ENCODE measurements around the gene ATP6AP1.

Gene ATP6AP1

DNA sequence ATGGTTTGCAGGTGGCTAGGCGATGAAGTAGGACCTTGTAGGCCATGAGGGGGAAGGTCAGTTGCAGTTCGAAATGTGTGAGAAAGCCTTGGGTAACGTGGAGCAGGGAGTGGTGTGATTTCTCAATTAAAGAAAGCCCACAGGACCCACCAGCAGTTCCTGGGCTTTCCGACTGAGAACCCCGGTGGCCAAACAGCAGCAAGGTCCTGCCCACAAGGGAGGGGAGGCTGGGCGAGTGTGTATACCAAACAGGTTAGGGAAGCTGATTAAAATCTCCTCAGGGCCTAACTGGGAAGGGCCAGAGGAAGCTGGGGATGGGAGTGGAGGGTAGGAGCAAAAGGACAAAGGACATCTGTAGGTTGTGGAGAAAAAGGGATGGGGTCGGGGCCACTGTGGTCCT is 2.4 kb downstream of the ATP6AP1 start:
- DNase-seq (ENCODE audit: low spot score), result no peak

DNA sequence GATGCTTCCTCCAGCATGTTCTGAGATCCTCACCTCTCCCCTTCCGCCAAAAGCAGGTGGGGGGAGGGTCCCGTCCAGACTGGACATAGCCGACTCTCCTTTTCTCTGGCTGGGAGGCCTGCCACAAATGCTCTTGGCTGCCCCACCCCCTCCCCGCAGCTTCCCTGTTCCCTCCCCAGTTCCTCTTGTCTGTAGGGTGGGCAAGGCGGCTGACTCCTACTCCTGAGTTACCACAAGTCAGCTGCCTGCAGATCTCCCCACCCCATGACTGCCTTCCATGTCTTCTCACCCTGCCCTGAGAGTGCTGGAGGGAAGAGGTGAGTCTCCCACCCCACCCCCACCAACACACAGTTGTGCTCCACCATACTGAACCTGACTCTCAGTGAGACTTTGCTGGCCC is 2.9 kb downstream of the ATP6AP1 start:
- no peak for DNase-seq (ENCODE audit: low spot score)

DNA sequence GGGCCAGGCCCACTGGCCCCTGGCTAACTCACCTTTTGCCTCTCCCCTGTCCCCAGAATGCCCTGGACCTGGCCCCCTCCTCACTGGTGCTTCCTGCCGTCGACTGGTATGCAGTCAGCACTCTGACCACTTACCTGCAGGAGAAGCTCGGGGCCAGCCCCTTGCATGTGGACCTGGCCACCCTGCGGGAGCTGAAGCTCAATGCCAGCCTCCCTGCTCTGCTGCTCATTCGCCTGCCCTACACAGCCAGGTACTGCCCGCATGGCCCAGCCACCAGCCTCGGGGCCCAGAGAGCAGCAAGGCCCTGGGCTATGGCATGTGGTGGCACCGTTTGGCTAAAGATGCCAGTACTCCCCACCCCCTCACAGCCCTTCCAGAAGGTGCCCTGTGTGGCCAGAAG is 3.7 kb downstream of the ATP6AP1 start:
- no peak for DNase-seq (ENCODE audit: low spot score)

DNA sequence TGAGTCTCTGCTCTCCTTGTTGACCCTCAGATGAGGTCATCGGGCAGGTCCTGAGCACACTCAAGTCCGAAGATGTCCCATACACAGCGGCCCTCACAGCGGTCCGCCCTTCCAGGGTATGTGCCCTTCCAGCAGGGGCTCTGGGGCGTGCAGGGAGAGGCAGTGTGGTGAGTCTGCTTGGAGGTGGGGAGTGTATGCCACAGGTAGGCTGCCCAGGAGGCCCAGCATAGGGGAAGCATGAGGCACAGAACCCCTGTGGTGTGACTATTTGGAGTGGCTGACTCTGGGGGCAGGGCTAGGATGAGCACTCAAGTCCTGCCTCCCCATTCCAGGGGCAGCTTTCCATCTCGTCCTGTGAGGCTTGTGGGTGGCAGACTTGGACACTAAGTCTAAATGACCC is 5.1 kb downstream of the ATP6AP1 start:
- no peak for DNase-seq (ENCODE audit: low spot score)

DNA sequence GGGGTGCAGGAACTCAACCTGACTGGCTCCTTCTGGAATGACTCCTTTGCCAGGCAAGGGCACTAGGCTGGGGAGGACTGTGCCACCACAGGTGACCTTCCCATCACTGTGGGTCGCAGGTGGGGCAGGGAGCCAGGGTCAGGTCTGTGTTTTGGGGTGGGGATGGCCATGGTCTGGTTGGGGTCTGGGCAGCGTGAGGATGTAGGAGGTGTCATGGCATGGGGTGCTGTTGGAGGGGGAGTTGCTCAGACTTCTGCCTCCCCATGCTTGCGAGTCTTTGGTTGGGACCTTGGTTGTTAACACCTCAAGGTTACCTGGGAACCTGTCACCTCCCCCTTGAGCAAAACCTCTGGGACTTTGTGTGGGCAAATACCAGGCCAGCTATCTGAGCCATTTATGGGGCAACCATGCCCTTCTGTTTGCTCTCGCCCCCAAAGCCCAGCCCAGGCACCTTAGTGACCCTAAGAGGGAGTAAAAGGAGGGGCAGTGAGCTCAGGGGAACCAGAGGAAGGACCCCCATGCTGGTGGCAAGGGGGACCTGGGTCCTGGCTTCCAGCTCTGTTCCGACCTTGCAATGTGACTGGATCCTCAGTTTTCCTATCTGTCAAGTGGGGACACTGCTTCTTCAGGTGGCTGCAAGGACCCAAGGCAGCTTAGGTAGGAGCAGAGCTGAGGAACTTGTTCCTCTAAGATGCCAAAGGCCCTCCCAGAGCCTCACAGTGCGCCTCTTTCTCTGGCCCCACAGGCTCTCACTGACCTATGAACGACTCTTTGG is 6.1 kb downstream of the ATP6AP1 start:
- DNase-seq (ENCODE audit: low spot score), result no peak

DNA sequence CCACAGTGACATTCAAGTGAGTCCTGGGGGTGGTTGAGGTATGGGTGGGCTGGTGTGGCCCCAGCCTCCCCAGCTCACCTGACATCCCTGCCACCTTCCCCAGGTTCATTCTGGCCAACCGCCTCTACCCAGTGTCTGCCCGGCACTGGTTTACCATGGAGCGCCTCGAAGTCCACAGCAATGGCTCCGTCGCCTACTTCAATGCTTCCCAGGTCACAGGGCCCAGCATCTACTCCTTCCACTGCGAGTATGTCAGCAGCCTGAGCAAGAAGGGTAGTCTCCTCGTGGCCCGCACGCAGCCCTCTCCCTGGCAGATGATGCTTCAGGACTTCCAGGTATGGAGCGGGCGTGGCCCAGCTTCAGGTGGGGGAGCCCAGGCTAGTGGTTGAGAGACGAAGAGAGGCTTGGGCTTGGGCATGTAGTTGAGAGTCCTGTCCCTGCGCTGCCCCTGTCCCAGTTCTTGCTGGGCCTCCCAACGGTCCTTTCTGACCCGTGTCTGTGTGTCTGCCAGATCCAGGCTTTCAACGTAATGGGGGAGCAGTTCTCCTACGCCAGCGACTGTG is 6.8 kb downstream of the ATP6AP1 start:
- no peak for DNase-seq (ENCODE audit: low spot score)

DNA sequence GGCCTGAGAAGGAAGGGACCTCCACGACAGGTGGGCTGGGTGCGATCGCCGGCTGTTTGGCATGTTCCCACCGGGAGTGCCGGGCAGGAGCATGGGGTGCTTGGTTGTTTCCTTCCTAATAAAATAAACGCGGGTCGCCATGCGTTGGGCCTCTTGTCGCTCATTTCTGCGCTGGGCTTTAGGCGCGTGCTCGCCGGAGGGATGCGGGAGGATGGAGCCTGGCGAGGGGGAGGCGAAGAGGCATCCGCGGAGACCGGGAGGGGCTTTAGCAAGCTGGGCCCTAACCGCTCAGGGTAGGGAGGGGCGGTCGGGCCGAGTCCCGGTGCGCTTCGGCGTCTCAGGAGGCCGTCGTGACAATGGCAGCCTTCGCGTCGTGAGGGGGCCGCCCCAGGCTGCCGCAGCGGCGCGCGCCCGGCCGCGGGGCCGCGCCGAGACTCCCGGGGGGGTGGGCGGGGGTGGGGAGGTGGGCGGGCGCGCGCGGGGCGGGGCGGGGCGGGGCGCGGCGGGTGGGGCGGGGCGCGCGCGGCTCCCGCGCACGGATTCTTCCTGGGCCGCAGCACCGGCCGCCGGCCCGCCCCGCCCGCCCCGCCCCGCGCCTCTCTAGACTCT is 8.0 kb downstream of the ATP6AP1 start:
- peak; percentile 83 for DNase-seq (ENCODE audit: low spot score)

DNA sequence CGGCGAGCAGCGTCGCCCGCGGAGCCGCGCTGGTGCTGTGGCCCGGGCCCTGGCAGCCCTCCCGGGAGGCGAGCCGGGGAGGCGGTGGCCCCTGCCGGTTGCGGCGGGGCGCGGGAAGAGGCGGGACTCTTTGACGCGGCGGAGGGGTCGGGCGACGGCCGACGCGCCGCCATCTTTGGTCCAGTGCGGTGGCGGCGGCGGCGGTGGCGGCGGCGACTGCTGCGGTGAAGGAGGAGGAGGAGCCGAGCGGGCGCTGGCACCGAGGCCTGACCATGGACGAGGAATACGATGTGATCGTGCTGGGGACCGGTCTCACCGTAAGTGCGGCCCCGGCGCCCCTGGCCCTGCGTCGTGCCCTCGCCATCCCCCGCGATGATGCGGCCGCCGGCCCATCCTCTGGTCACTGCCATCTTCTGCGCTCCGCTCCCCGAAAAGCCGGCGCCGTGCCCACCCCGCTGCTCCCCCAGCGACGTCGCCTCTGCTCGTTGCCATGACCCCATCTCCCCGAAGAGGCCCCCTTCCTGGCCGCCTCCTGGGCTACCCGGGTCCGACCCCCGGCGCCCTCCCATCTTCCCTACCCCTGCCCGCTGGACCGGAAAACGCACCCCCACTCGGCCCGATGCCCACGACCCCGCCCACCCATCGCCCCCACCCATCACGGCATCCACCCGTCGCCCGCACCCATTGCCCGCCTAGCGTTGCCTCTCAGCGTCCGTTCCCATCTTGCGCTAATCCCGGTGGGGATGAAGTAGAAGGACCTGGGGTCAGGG is 8.7 kb downstream of the ATP6AP1 start, which contains the start of gene GDI1:
TSS of gene GDI1 (plus strand) at position 172 of the 770 bp plus-strand sequence. CDS start at position 273, 101 bp downstream.
- peak; percentile 80 for DNase-seq (ENCODE audit: low spot score)

DNA sequence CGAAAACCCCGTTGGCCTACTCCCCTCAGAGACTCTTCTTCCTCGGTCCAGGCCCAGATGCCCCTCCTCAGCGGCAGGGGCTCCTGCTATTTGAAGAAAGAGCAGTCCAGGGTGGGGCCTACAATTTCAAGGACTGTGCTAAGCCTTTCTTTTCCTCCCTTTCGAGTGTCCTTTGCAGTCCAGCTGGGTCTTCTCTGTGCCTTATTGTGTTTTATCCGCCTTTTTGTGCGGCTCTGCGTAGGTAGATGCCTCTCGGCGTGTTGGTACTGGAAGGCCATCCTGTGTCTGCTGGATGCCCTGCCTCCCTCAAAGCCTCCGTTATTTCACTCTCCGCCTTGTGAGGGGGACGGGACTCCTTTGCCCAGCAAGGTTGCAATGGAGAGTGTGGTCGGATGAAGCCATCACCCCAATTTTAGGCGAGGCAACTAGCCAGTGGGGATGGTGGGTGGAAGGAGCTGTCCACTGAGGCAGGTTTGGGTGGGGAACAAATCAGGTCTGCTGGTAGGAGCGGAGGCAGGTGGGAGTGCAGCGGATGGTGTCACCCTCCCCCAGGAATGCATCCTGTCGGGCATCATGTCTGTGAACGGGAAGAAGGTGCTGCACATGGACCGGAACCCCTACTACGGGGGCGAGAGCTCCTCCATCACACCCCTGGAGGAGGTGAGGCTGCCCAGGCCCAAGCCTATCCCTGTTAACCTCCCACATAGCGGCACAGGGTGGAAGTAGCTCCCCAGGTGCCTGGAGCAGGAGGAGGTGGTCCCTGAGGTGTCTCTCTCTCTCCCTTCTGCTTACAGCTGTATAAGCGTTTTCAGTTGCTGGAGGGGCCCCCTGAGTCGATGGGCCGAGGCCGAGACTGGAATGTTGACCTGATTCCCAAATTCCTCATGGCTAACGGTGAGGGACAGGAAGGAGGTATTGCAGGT is 9.8 kb downstream of the ATP6AP1 start:
- DNase-seq (ENCODE audit: low spot score), result no peak

DNA sequence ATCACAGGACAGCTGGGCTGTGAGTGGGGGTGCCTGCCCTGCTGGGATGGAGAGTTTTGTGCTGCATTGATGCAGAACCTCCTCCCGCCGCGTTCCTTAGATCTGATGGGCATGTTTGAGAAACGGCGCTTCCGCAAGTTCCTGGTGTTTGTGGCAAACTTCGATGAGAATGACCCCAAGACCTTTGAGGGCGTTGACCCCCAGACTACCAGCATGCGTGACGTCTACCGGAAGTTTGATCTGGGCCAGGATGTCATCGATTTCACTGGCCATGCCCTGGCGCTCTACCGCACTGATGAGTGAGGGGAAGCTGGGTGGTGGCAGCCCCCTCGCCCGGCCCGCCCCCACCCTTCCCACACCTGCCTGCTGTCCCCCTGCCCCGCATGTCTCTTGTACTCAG is 11.4 kb downstream of the ATP6AP1 start:
- no peak for DNase-seq (ENCODE audit: low spot score)

DNA sequence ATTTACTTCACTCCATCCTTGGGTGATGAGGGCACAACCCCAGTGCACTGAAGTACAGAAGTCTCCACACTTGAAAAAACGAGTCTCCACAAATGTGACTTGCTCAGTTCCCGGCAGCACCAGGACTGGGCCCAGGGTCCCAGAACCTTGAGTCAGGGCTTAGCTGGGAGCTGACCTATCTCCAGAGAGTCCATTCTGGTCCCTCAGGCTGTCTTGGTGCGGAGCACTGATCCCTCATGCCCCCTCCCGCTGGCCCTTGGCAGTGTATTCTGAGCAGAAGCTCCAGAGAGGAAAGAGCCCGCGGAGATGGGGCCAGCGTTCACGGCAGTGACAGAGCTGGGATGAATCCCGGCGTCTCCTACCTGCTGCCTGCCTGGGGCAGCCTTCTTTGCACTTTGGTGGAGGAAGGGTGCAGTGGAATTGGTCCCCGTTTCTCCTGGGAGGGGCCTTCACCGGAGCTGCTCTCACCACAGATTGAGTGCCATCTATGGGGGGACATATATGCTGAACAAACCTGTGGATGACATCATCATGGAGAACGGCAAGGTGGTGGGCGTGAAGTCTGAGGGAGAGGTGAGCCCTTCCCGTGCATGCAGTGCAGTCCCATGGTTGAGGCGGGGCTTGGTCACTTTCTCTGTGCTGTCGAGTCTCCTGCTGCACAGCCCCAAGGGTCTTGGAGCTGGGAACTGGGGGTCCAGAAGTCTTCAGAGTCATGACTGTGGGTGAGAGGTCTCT is 12.3 kb downstream of the ATP6AP1 start:
- no peak for DNase-seq (ENCODE audit: low spot score)

DNA sequence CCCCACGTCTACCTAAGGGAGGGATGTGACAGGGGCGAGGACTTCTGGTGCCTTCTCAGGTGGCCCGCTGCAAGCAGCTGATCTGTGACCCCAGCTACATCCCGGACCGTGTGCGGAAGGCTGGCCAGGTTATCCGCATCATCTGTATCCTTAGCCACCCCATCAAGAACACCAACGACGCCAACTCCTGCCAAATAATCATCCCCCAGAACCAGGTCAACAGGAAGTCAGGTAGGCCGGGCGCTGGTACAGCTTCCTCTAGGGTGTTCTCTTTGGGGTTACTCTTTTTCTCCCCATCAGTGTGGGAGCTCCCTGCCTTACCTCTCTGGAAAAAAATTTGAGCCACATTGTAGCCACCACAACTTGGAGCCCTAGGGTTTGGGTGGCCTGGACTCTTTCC is 13.1 kb downstream of the ATP6AP1 start:
- DNase-seq (ENCODE audit: low spot score), result no peak

DNA sequence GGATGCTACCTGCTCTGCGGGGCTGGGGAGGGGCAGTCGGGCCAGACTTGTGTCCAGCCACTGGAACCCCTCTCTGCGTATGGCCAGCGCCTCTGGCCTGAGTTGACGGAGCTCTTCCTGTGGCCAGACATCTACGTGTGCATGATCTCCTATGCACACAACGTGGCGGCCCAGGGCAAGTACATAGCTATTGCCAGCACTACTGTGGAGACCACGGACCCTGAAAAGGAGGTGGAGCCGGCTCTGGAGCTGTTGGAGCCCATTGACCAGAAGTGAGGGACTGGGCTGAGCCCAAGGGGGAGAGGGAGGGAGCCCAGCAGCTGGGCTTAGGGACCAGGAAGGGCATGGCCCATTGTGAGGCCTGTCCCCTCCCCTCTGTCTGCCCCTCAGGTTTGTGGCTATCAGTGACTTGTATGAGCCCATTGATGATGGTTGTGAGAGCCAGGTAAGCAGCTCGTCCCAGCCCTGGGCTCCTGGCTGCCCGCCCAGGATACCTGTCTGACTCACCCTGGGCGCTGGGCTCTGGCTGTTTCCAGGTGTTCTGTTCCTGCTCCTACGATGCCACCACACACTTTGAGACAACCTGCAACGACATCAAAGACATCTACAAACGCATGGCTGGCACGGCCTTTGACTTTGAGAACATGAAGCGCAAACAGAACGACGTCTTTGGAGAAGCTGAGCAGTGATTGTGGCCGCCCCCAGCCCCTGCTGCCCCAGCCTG is 13.7 kb downstream of the ATP6AP1 start:
- no peak for DNase-seq (ENCODE audit: low spot score)

DNA sequence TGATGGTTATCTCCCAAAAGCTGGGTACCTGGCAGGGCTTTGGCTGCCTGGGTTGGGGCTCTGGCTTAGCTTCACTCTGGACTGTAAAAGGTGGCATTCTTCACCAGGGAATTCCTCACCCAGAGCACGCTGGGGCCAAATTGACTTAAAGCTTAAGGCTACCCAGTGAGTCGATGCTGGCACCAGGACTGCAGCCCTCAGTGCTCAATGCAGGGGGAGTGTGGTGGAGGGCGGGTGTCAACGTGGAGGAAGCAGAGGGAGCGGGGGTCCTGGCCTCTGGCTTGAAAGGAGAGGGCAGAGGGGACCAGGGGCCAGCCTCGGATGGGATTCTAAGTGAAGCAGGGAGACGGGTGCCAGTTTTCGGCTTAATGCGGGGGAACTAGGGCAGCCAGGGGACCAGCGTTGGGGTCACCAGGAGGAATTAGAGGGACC is 15.0 kb downstream of the ATP6AP1 start:
- no peak for DNase-seq (ENCODE audit: low spot score)

DNA sequence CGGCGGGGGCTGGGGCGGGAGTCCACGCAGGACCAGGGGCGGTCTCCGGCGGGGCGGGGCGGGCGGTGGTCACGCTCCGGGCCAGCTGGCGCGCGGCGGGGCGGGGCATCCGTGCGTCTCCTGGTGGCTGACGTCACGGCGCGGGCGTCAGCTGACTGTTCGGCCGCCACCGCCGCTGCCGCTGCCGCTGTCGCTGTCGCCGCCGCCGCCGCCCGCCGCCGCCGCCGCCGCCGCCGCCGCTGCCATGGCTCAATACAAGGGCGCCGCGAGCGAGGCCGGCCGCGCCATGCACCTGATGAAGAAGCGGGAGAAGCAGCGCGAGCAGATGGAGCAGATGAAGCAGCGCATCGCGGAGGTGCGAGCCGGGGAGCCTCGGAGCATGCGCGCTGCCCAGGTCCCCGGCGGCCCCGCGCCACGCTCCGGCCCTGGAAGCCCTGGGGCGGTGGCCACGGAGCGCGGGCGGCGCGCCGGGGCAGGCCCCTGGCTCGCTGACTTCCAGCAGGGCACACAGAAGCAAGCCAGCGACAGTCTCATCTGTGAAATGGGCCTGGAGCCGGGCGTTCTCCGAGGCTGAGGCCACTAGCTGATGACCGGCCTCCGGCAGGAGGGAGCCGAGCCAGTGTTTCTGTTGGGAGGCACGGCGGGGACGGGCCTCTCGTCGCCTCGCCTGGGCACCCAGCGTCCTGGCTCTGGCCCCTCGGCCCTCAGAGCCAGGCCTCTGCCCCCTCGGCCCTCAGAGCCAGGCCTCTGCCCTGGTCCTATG is 15.7 kb downstream of the ATP6AP1 start, which contains the start of gene FAM50A:
TSS of gene FAM50A (plus strand) at position 150 of the 763 bp plus-strand sequence. CDS start at position 245, 95 bp downstream.
- DNase-seq (ENCODE audit: low spot score), result peak; percentile 86

DNA sequence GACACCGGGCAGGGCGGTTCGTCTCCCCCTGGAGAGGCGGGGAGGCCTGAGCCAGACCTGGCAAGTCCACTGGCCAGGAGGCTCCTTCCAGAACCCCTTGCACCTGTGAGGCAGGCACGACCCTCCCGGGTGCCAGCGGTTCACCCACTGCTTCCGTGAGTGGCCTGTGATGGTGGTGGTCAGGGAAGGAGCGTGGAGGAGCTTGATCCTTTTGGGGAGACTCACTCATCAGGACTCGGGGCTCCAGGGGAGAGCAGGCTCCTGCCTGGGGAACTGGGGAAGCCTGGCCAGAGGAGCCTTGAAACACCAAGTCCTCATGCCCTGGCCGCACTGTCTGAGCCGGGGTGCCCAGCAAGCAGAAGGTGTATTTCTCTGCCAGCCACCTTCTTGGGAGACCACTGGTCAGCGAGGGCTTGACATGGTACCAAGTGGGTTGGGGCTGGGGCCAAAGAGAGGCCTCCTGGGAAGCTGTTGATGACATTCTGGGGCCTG is 16.3 kb downstream of the ATP6AP1 start:
- DNase-seq (ENCODE audit: low spot score), result no peak

DNA sequence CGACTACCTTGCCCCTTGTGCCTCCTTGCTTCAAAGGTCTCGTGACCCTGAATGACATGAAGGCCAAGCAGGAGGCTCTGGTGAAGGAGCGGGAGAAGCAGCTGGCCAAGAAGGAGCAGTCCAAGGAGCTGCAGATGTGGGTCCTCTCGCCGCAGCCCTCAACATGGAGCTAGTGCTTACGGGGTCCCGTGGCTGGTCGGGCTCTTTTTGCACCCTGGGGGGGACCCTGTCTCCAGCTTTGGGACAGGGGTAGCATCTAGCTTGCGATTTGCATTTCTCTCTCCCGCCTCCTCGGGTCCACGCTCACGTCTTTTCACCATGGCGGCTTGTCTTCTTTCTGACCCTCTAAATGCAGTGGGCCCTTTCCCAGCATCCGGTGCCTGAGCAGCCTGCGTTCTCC is 17.3 kb downstream of the ATP6AP1 start:
- DNase-seq (ENCODE audit: low spot score), result no peak

DNA sequence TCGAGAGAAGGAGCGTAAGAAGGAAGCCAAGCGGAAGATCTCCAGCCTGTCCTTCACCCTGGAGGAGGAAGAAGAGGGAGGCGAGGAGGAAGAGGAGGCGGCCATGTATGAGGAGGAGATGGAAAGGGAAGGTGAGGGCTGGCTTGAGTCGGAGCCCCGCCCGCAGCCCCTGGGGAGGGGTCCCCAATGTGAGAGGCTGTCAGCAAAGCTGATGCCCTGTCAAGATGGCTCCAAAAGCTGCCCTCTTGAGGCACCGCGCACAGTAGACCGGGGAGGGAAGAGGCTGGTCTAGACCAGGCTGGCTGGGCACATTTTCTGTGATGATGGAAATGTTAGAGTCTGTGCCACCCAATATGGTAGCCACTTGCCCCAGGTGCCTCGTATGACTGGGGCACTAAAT is 18.0 kb downstream of the ATP6AP1 start:
- DNase-seq (ENCODE audit: low spot score), result no peak

DNA sequence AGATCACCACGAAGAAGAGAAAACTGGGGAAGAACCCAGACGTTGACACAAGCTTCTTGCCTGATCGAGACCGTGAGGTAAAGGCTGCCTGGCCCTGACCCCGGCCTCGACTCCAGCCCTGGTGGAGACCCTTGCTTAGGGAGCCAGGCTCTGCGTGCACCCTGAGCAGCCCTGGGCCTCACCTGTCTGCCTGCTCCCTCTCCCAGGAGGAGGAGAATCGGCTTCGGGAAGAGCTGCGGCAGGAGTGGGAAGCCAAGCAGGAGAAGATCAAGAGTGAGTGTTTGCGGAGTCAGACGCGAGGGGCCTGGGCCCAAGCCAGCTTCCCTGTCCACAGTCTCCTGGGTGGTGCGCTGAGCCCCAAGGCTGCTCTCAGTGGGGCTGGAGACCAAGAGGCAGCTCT is 20.0 kb downstream of the ATP6AP1 start:
- no peak for DNase-seq (ENCODE audit: low spot score)

All from iPS-NIHi11 (cell line).